OCI-LY3 (cell line): ENCODE results near the gene LZTFL1.

ENCODE experiments used
- EZH2phosphoT487 ChIP-seq: fragments of 200-600 bp; shearing (Covaris generic); IDR thresholded peaks from 2 replicates; pipeline ENCODE4 v1.6.1; 2018; ENCODE audit warnings: antibody characterized with exemption, mixed run types, low read depth
- TF ChIP-seq, protein P1 (sequence below): fragments of 200-600, 300-600 bp; sonication (generic); IDR thresholded peaks from 2 replicates; pipeline ENCODE4 v1.5.1; 2014; ENCODE audit warnings: antibody characterized with exemption, low read length, low read depth

- TF ChIP-seq, protein P1, sequence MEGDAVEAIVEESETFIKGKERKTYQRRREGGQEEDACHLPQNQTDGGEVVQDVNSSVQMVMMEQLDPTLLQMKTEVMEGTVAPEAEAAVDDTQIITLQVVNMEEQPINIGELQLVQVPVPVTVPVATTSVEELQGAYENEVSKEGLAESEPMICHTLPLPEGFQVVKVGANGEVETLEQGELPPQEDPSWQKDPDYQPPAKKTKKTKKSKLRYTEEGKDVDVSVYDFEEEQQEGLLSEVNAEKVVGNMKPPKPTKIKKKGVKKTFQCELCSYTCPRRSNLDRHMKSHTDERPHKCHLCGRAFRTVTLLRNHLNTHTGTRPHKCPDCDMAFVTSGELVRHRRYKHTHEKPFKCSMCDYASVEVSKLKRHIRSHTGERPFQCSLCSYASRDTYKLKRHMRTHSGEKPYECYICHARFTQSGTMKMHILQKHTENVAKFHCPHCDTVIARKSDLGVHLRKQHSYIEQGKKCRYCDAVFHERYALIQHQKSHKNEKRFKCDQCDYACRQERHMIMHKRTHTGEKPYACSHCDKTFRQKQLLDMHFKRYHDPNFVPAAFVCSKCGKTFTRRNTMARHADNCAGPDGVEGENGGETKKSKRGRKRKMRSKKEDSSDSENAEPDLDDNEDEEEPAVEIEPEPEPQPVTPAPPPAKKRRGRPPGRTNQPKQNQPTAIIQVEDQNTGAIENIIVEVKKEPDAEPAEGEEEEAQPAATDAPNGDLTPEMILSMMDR = no peak
- no peak for TF ChIP-seq EZH2phosphoT487
These were observed 44.8 kb downstream of the LZTFL1 start for GRCh38 chr3:45796902-45797637.
